NCI-H2171 treated with DMSO at 0.1 percent for 48 hours (cell line): Measurements from ENCODE around the gene PSEN2.

Source experiments
- DNase-seq: peaks from one replicate; lab custom pipeline; 2025; lab: John Stamatoyannopoulos, UW

Gene PSEN2

DNA sequence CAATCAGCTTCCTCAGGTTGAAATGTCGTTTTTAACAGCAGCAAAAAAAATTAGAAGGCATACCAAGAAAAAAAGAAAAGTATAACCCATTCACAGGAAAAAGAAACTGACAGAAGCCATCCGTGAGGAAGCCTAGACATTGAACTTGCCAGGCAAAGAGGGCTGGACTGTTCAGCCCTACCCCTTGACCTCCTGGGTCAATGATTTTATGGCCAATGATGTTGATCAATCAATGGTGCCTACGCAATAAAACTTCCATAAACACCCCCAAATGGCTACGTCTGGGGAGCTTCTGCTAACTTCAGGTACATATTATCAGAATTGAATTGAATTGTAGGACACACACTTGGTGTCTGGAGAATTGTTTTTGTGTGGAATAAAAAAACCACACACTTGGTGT is 4.8 kb upstream of the PSEN2 start:
- no peak for DNase-seq

DNA sequence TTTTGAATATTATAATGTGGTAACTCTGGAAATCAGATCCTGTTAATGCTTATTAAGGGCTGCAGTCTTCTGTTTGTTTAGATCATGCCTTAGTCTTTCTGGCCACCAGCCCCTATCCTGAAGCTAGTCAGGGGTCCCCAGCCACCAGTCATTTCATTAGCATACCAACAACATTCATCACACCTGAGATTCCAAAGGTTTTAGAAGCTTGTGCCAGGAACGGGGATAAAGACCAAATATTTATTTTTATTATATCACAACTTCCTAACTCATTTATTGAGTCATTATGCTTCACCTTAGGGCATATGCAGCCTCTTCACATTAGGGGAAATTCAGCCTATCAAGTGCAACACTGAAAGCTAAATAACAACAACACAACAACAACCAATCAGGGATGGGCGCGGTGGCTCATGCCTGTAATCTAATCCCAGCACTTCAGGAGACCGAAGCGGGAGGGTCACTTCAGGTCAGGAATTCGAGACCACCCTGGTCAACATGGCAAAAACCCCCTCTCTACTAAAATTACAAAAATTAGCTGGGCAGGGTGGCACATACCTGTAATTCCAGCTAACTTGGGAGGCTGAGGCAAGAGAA is 2.9 kb upstream of the PSEN2 start:
- no peak for DNase-seq

GRCh38 chr1:226868726-226869125 is 1.7 kb upstream of the PSEN2 start:
- DNase-seq, result no peak

- no peak for DNase-seq
Observed at GRCh38 chr1:226870026-226870400, 403 bp upstream of the PSEN2 start.

DNA sequence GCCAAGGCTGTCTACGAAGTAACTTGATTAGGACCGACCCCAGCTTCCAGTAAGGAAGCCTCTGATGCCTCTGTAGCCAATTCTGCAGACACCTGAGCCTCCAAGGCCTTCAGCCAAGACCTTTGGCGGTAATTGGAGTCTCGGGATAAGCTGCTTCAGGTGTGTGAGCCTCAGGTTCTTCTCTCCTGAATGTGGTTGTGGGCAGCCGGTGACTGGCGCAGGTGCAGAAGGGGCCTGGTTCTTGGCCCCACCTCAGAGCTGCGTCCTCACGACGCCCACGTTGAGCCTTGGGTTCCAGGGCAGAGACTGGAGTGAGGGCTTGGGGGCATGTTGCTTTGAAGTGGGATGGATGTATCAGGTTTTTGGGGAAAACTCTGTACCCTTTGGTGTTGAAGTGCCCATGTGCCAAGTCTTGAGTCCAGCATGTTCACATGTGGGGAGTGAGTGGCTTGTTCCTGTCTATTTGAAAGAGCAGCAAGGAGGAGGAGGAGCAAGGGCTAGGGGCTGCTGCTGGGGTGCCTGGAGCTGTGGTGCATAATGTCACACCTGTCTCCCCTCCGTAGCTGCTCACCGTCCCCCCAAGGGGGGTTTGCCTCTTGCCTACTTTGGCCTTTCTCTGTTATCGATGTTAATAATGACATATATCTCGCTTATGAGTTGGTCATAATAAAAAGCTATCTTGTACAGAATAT is 1.4 kb downstream of the PSEN2 start:
- no peak for DNase-seq

GRCh38 chr1:226872437-226872836 is 2.0 kb downstream of the PSEN2 start:
- no peak for DNase-seq

GRCh38 chr1:226873771-226874578 is 3.6 kb downstream of the PSEN2 start:
- DNase-seq, result no peak

GRCh38 chr1:226874579-226875425 is 4.4 kb downstream of the PSEN2 start:
- no peak for DNase-seq

- DNase-seq, result no peak
Observed at GRCh38 chr1:226875641-226876295, 5.4 kb downstream of the PSEN2 start.

DNA sequence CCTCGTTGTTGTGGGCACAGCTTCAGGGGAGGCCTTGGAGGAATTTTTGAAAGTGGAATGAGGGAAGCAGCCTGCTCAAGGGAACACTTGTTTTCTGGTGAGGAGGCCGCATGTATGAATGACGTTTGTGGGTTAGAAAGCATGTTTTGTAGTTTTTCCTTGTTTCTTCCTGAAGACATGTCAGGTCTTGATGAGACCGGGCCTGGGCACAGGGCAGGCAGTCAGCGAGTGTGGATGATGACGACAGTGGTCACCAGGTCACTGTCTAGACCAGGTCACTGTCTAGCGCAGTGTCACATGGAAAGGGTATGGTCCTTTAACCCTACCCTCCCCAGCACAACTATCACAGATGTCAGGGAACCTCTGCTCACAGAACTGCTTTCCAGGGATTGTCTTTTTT is 7.3 kb downstream of the PSEN2 start:
- no peak for DNase-seq

DNA sequence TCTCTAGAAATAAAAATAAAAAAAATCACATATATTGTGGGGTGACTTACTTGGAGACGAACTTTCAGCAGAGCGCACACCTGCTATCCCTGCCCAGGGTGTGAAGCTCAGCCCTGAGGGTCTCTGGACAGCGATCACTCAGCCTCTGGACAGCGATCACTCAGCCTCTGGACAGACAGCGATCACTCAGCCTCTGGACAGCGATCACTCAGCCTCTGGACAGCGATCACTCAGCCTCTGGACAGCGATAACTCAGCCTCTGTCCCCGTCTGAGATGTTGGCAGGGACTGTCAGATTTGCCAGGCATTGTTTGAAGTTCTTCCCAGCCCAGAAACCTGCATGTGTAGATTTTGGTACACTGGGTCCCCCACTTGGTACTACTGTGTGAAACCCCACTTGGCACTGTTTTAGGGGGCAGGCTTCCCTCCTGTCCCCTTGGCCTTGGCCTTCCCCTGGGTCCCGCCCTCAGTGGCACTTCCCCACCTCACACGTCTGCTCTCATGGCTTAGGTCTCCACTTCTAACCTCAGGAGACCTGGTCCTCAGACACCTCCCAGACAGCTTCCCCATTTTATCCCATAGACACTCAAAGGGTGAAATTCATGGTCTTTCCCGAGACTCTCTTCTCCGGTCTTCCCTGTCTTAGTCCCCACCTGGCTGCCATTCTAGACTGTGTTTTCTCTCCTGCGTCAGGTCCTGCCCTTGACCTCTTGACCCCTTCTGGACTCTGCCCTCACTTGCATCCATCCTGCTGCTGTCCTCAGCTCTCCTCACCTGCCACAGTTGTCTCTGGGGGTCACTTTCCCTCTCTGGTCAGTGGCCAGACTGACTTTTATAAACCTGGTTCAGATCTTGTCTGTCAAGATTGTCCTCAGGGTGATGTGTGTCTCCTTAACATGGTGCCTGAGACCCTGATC is 10.2 kb downstream of the PSEN2 start:
- DNase-seq, result no peak

DNA sequence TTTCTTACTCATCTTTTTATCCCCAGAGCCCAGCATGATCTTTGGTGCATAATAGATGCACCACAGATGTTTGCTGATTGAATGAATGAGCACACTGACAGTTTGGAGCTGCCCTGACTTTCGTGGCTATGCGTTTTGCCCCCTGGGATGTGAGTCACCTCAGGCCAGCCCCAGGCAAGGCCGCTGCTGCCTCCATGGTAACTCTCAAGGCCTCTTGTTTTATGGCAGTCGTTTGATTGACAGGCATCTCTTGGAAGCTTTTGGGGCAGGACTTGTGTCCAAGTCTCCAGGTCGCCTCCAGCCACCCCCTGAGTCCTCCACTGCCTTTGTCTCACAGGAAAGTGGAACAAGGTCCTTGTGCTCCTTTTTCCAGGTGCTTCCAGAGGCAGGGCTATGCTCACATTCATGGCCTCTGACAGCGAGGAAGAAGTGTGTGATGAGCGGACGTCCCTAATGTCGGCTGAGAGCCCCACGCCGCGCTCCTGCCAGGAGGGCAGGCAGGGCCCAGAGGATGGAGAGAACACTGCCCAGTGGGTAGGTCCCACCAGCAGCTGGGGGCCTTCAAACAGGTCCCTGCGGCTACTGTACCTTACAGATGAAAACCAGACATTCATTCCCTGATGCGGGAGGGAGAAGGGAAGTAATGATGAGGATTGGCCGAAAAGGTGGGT is 11.2 kb downstream of the PSEN2 start:
- no peak for DNase-seq

GRCh38 chr1:226882187-226882586 is 11.8 kb downstream of the PSEN2 start:
- DNase-seq, result peak; percentile 41

GRCh38 chr1:226882631-226883409 is 12.4 kb downstream of the PSEN2 start:
- no peak for DNase-seq

DNA sequence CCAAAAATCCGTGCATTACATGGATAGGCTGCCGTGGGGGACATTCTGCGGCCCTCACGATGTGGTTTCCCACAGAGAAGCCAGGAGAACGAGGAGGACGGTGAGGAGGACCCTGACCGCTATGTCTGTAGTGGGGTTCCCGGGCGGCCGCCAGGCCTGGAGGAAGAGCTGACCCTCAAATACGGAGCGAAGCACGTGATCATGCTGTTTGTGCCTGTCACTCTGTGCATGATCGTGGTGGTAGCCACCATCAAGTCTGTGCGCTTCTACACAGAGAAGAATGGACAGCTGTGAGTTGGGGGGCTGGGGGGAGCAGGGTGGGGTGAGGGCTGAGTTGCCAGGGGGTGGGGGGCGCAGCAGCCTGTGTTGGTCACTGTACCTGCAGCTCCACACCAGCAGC is 13.2 kb downstream of the PSEN2 start:
- DNase-seq, result no peak

GRCh38 chr1:226884116-226884625 is 13.8 kb downstream of the PSEN2 start:
- DNase-seq, result no peak

GRCh38 chr1:226884966-226885820 is 14.8 kb downstream of the PSEN2 start:
- peak; percentile 22 for DNase-seq
